ENCODE data around the gene SESN1.

GRCh38 chr6:109104512-109104911, 9.9 kb upstream of the SESN1 start:
- TF ChIP-seq CTCF (IDR thresholded peaks at IDR 0.05) (no peak), POLR2A (IDR thresholded peaks at IDR 0.05) (no peak)
